ENCODE results near the gene STRBP. TPM values are rescaled to one million over a fixed set of nuclear protein-coding genes. Genes with fewer than 3 reads are reported as not detected.

The STRBP gene
- total and polyA plus RNA-seq, 9 of the 15 experiments (the other 6 are each of a cell fraction or from before 2014, with no cell fraction given), result 27.7 to 84.0 (median 70.2) TPM

GRCh38 chr9:123237220-123237619 is 31.2 kb downstream of the STRBP start:
- ATAC-seq, result no peak
- no TSS peak for BruUV-seq (replicated peaks)
- in situ Hi-C loops (cut with MboI), result no loop called here
- TF ChIP-seq ZNF75A (CRISPR knock-in tag; IDR thresholded peaks at IDR 0.05), result no peak
- TF ChIP-seq CHD2 (IDR thresholded peaks at IDR 0.05; ENCODE audit: low read depth, low read length), result no peak
- 0 out of 2 replicates have a peak, but pooled peaks have one; percentile 15 for TF ChIP-seq CEBPG (CRISPR knock-in tag; IDR thresholded peaks at IDR 0.05)
- no peak for TF ChIP-seq CEBPG (tag; conservative IDR thresholded peaks at IDR 0.05 in 1 of 2, IDR thresholded peaks at IDR 0.05 in 1 of 2)
- Histone ChIP-seq H3K4me1 (replicated peaks in 1 of 2; ENCODE audit: control insufficient read depth in 2 of 2, insufficient read depth in 2 of 2, low read length in 2 of 2) (peaks cover 0 to 5% of the 10 kb centered on the region in 2 experiments; a peak in 1 of 5 replicates), H3K36me3 (ENCODE audit: control insufficient read depth, insufficient read depth, low read length) (peaks cover 10% of the 10 kb centered on the region; the same call in 2 of the 3 replicates), H2AFZ (ENCODE audit: low read depth, low read length) (no peak overlapping the region), H3K27me3 (ENCODE audit: control insufficient read depth in 2 of 2, insufficient read depth in 2 of 2, low read length in 2 of 2) (no peaks in the 10 kb centered on the region), H3K4me2 (ENCODE audit: insufficient read depth, low read length) (no peak overlapping the region), H3K9me1 (ENCODE audit: control insufficient read depth, insufficient read depth, low read length) (no peaks in the 10 kb centered on the region), H4K20me1 (replicated peaks; ENCODE audit: control insufficient read depth, insufficient read depth, low read length) (peaks cover 6% of the 10 kb centered on the region; the same call in 1 of the 2 replicates), H3K27ac (ENCODE audit: extremely low read depth, low read depth, low read length) (no peak overlapping the region), H3K9ac (ENCODE audit: insufficient read depth in 1 of 2, low read depth in 2 of 2, low read length in 2 of 2) (no peak overlapping the region), H3K79me2 (ENCODE audit: control insufficient read depth, insufficient read depth, low read length) (peaks cover 66% of the 10 kb centered on the region), H3K4me3 (no peak overlapping the region), H3K9me3 (replicated peaks; ENCODE audit: control insufficient read depth, insufficient read depth, low read depth, low read length) (no peaks in the 10 kb centered on the region)
- no peak for DNase-seq (ENCODE audit: extremely low read depth in 1 of 4, low spot score in 3 of 4)
- intact Hi-C loops (cut with micrococcal nuclease), result no loop called here
- 91% methylated on average over 2 of the region's 2 CpGs for WGBS (ENCODE audit: insufficient coverage, low coverage, missing lambda C conversion rate)
- POLR2A ChIA-PET, result no interaction called here
- CTCF ChIA-PET (ENCODE audit: low intra/inter-chr PET ratio), result no interaction called here
- FAIRE-seq, result no peak

GRCh38 chr9:123235448-123235847 is 32.9 kb downstream of the STRBP start:
- BruUV-seq (replicated peaks), result no TSS peak
- FAIRE-seq (no peak), DNase-seq (ENCODE audit: extremely low read depth in 1 of 4, low spot score in 3 of 4) (no peak), ATAC-seq (no peak)
- TF ChIP-seq SRSF1 (IDR thresholded peaks at IDR 0.05; ENCODE audit: low read depth, low read length), result no peak
- 0 out of 2 replicates have a peak, but pooled peaks have one; percentile 2 for TF ChIP-seq ZNF316 (IDR thresholded peaks at IDR 0.05)
- TF ChIP-seq PURB (CRISPR knock-in tag; IDR thresholded peaks at IDR 0.05; ENCODE audit: low read depth), result no peak
- no peak for TF ChIP-seq ERF (CRISPR knock-in tag; IDR thresholded peaks at IDR 0.05)
- no peak overlapping the region for H2AFZ ChIP-seq (ENCODE audit: low read depth, low read length)
- H3K4me1 ChIP-seq (replicated peaks in 1 of 2; ENCODE audit: control insufficient read depth in 2 of 2, insufficient read depth in 2 of 2, low read length in 2 of 2), result peaks cover 0 to 5% of the 10 kb centered on the region in 2 experiments; a peak in 1 of 5 replicates
- CTCF ChIA-PET (ENCODE audit: low intra/inter-chr PET ratio), result interaction anchor here (0.7 kb wide), 1 partner anchor 153 kb away, joined by 3 read pairs; no protein-coding TSS in a partner anchor
- H3K9me3 ChIP-seq (replicated peaks; ENCODE audit: control insufficient read depth, insufficient read depth, low read depth, low read length), result no peaks in the 10 kb centered on the region
- 100% methylated on average over 1 of the region's 1 CpG for WGBS (ENCODE audit: insufficient coverage, low coverage, missing lambda C conversion rate)
- H3K27ac ChIP-seq (ENCODE audit: extremely low read depth, low read depth, low read length), result no peak overlapping the region
- H3K4me2 ChIP-seq (ENCODE audit: insufficient read depth, low read length), result no peak overlapping the region
- peaks cover 14% of the 10 kb centered on the region; the same call in 2 of the 3 replicates for H3K36me3 ChIP-seq (ENCODE audit: control insufficient read depth, insufficient read depth, low read length)
- no peak overlapping the region for H3K9ac ChIP-seq (ENCODE audit: insufficient read depth in 1 of 2, low read depth in 2 of 2, low read length in 2 of 2)
- peaks cover 60% of the 10 kb centered on the region for H3K79me2 ChIP-seq (ENCODE audit: control insufficient read depth, insufficient read depth, low read length)
- H4K20me1 ChIP-seq (replicated peaks; ENCODE audit: control insufficient read depth, insufficient read depth, low read length), result no peaks in the 10 kb centered on the region; the same call in 1 of the 2 replicates
- POLR2A ChIA-PET, result interaction anchor here (0.7 kb wide), 1 partner anchor 101 kb away, joined by 3 read pairs; no protein-coding TSS in a partner anchor
- H3K4me3 ChIP-seq, result no peak overlapping the region
- no peaks in the 10 kb centered on the region for H3K27me3 ChIP-seq (ENCODE audit: control insufficient read depth in 2 of 2, insufficient read depth in 2 of 2, low read length in 2 of 2)
- H3K9me1 ChIP-seq (ENCODE audit: control insufficient read depth, insufficient read depth, low read length), result no peaks in the 10 kb centered on the region
- in situ Hi-C loops (cut with MboI), result no loop called here
- intact Hi-C loops (cut with micrococcal nuclease), result no loop called here

Measured in K562 (cell line).